Activated CD4-positive, alpha-beta T cell treated with anti-CD3 and anti-CD28 coated beads, Interleukin-2, amount 50 U/mL, for 48 hours (primary cell): ENCODE data around the gene EXOC6.

Source experiments
- DNase-seq, 2 experiments: peaks; one replicate each; pipeline ENCODE4 v3.0.0-alpha.2; 2020

Gene EXOC6

DNA sequence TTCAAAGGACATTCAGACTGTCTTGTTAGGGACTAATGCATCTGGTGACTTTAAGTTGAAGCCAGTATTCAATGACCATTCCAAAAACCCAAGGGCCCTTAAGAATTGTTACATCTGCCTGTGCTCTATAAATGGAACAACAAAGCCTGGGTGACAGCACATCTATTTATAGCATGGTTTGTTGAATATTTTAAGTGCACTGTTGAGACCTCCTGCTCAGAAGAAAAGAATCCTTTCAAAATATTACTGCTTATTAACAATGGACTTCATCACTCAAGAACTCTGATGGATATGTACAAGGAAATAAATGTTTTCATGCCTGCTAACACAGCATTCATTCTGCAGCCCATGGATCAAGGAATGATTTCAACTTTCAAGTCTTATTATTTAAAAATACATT, 179.2 kb downstream of the EXOC6 start:
- no peak for DNase-seq

GRCh38 chr10:93028883-93029282, 180.6 kb downstream of the EXOC6 start:
- DNase-seq: no peak

GRCh38 chr10:93030409-93030808, 182.1 kb downstream of the EXOC6 start:
- no peak for DNase-seq

GRCh38 chr10:93032105-93032808, 183.9 kb downstream of the EXOC6 start:
- DNase-seq: no peak

GRCh38 chr10:93032809-93033137, 184.5 kb downstream of the EXOC6 start:
- DNase-seq: no peak

- no peak for DNase-seq
These were observed 186.1 kb downstream of the EXOC6 start for GRCh38 chr10:93034426-93034825.

GRCh38 chr10:93039110-93039509, 190.8 kb downstream of the EXOC6 start:
- DNase-seq: no peak

DNA sequence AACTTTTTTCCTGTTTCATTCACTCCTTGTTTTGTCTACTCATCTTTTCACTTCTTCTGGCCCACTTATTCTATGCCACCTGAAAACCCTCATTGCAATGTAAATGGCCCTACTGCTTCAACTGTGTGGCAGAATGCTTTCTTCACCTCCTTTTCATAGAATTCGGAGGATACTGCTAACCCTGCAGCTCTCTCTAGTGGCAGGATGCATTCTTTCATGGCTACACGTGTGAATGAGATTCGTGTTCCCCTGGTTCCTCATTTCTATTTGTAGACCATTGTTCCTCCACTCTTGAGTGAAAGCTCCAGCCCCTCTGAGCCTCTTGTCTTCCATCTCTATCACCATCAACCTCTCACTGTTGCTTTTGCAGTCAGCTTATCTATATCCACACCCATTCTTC, 191.4 kb downstream of the EXOC6 start:
- no peak for DNase-seq

DNA sequence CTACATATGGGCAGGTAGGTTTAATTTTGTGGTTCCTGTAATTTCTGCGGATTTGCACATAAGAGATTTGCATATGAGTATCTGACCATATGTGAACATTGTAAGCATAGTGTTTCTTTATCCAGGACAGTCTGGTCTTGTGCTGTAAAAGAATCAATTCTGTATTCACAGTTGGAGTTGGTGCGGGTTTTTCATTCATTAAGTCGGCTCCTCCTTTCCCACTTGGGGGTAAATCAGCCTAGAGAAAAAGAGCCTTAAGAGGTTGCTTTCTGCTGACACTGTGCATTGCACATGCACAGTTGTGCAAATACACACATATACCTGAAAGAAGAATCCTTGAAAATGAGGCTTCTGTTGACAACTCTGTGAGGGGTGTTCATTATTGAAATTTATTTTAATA, 206.2 kb downstream of the EXOC6 start:
- no peak for DNase-seq

- DNase-seq: no peak
These were observed 209.8 kb downstream of the EXOC6 start for GRCh38 chr10:93058139-93058538.

DNA sequence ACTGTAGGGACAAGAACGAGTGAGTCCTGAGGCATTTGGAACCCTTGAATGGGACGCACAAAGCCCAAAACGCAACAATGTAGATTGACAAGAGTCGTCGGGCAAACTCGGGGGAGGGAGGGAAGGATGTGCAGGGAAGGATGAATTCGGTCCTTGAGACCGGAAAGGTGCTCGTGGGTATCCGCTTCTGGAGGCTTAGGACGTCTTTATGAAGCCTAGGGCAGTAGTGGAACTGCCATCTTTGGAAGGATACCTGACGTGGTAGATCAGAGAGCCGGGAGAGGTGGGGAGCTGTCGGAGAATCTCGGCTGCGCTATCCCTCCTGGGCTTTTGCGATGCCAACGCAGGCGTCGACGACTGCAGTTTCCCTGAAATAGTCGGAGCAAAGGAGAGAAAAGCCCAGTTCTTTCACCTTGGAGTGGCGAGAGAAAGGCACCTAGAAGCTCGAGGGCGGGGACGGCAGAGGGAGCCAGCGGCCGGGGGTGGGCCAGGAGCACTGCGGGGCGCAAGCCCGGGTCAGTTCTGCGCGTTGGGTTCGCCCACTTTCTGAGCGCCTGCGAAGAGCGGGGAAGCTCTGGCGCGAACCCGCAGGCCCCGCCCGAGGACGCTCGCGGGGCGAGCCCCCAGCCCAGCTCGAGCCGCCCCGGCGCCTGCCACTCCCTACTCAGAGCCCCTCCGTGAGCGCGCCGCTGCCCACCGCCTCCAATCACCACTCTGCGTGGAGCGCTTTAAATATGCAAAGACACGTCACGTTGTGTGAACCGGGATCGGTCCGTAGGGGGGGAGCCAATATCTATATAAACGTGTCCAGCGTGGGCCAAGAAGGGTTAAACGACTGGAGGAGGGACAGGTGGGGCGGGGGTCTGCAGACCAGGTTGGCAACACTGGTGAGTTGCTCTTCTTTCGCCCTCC, 211.9 kb downstream of the EXOC6 start, which contains the start of gene CYP26C1:
CYP26C1 (plus strand) TSS at position 824 of the 912 bp plus-strand sequence. CDS start 466 bp downstream, outside the sequence.
- DNase-seq: no peak

- DNase-seq: no peak
These were observed 212.7 kb downstream of the EXOC6 start for GRCh38 chr10:93060887-93061593.

GRCh38 chr10:93061594-93062513, 213.5 kb downstream of the EXOC6 start:
- DNase-seq: no peak

DNA sequence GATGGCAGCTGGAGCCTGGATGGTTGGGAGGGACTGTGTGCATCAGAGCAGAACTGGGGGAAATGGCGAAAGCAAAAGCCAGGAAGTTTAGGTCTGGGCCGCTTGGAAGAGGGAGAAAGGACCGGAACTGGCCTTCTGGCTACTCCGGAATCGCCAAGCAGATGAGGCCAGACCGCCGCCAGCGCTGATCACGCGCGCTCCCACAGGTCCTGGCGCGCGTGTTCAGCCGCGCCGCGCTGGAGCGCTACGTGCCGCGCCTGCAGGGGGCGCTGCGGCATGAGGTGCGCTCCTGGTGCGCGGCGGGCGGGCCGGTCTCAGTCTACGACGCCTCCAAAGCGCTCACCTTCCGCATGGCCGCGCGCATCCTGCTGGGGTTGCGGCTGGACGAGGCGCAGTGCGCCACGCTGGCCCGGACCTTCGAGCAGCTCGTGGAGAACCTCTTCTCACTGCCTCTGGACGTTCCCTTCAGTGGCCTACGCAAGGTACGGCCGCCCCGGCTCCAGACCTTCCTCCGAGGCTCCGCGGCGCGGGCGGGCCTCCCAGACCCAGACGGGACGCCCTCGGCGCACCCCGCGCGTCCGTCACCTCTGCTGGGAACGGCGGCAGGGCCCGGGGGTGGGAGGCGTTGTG, 214.3 kb downstream of the EXOC6 start:
- peak; percentile 57 to 64 for DNase-seq

GRCh38 chr10:93063144-93063976, 215.0 kb downstream of the EXOC6 start:
- no peak for DNase-seq

GRCh38 chr10:93063977-93064660, 215.8 kb downstream of the EXOC6 start:
- DNase-seq: no peak

GRCh38 chr10:93064874-93065660, 216.7 kb downstream of the EXOC6 start:
- DNase-seq: no peak

DNA sequence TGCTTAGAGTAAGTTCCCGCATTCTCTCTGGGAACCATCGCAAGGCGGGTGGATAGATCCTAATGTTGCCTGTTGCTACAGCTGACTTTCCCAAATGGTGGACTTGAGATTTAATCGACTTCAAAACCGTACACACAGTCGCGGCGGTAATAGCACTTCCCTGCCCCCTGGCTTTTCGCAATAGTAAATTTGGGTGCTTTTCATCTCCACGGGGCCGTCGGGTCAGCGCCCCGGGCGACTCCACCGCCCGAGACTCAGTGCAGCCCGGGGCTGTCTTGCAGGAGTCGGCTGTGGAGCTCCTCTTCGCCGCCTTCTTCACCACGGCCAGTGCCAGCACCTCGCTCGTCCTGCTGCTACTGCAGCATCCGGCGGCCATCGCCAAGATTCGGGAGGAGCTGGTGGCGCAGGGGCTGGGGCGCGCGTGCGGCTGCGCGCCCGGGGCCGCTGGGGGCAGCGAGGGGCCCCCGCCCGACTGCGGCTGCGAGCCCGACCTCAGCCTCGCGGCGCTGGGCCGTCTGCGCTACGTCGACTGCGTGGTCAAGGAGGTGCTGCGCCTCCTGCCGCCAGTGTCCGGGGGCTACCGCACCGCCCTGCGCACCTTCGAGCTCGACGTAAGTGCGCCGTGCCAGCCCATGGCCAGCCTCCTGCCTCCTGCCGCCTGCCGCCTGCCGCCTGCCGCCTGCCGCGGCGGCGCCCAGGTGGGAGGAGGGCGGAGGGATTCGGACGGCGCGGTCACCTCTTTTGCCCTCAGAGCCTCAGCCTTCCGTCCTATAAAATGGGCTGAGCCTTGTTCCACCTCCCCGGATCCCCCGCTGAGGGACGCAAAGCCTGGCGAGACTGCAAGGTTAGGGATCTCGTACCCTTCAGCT, 217.6 kb downstream of the EXOC6 start:
- DNase-seq: no peak

- no peak for DNase-seq
These were observed 218.2 kb downstream of the EXOC6 start for GRCh38 chr10:93066544-93066913.
